Subcutaneous abdominal adipose tissue (tissue), 5 donors: Measurements from ENCODE around the gene RDH14.
A peak's percentile ranks its signal among the peaks of the same experiment; 100 is the strongest.

Source experiments
- H3K27ac ChIP-seq: one replicate; pipeline ENCODE4 v1.7.0; 2013; ENCODE audit warnings: low read depth, mild to moderate bottlenecking, inconsistent platforms, low read length, moderate library complexity
- H3K27me3 ChIP-seq, 5 donors: one replicate each; pipeline ENCODE4 v1.7.0; 2013; ENCODE audit warnings: low read length in 5 of 5, inconsistent platforms in 1 of 5; ENCODE audit not compliant: control insufficient read depth in 5 of 5, insufficient read depth in 4 of 5
- H3K36me3 ChIP-seq, 5 donors: one replicate each; pipeline ENCODE4 v1.7.0; 2013; ENCODE audit warnings: low read length in 5 of 5; ENCODE audit not compliant: control insufficient read depth in 5 of 5, insufficient read depth in 5 of 5
- H3K4me1 ChIP-seq, 5 donors: one replicate each; pipeline ENCODE4 v1.7.0; 2013; ENCODE audit warnings: low read length in 5 of 5, mild to moderate bottlenecking in 3 of 5, moderate library complexity in 1 of 5; ENCODE audit not compliant: control insufficient read depth in 5 of 5, insufficient read depth in 5 of 5
- H3K4me3 ChIP-seq, 5 donors: one replicate each; pipeline ENCODE4 v1.7.0; 2013; ENCODE audit warnings: low read length in 5 of 5, low read depth in 1 of 5
- H3K9ac ChIP-seq, 5 donors: one replicate each; pipeline ENCODE4 v1.7.0; 2013; ENCODE audit warnings: low read length in 5 of 5, mild to moderate bottlenecking in 4 of 5, moderate library complexity in 3 of 5
- H3K9me3 ChIP-seq, 5 donors: one replicate each; pipeline ENCODE4 v1.7.0; 2013; ENCODE audit warnings: low read length in 5 of 5; ENCODE audit not compliant: control insufficient read depth in 5 of 5
- donor health status: healthy.
- donor health status: healthy.
- donor health status: healthy.
- donor health status: healthy.
- donor health status: healthy.

RDH14 gene

GRCh38 chr2:18580606-18581005 is 20.2 kb upstream of the RDH14 start:
- H3K36me3 ChIP-seq, result no peaks in the 10 kb centered on the region
- no peak overlapping the region for H3K4me3 ChIP-seq
- H3K27ac ChIP-seq, result no peak overlapping the region
- H3K4me1 ChIP-seq, result no peaks in the 10 kb centered on the region
- no peaks in the 10 kb centered on the region for H3K27me3 ChIP-seq
- no peak overlapping the region for H3K9ac ChIP-seq
- H3K9me3 ChIP-seq, result peaks cover 0 to 4% (median 0%) of the 10 kb centered on the region in 5 donors

- no peak overlapping the region for H3K27ac ChIP-seq
- peaks cover 0 to 4% (median 0%) of the 10 kb centered on the region in 5 donors for H3K9me3 ChIP-seq
- H3K9ac ChIP-seq, result no peak overlapping the region
- H3K4me1 ChIP-seq, result no peaks in the 10 kb centered on the region
- H3K4me3 ChIP-seq, result no peak overlapping the region
- no peaks in the 10 kb centered on the region for H3K36me3 ChIP-seq
- H3K27me3 ChIP-seq, result no peaks in the 10 kb centered on the region
Measured at GRCh38 chr2:18578033-18578432, 17.6 kb upstream of the RDH14 start.

GRCh38 chr2:18566145-18566769 is 5.8 kb upstream of the RDH14 start:
- H3K36me3 ChIP-seq, result no peaks in the 10 kb centered on the region
- no peaks in the 10 kb centered on the region for H3K27me3 ChIP-seq
- H3K4me3 ChIP-seq, result no peak overlapping the region

GRCh38 chr2:18560797-18561085 is 288 bp upstream of the RDH14 start:
- peak overlapping the region in 4 of 5 donors; percentile 87 to 98 (median 94) for H3K9ac ChIP-seq
- H3K27me3 ChIP-seq, result no peaks in the 10 kb centered on the region
- peaks cover 0 to under 1% (median 0%) of the 10 kb centered on the region in 5 donors for H3K36me3 ChIP-seq
- peak overlapping the region; percentile 74 to 91 (median 82) for H3K4me3 ChIP-seq
- peaks cover 0 to 2% (median 0%) of the 10 kb centered on the region in 5 donors for H3K9me3 ChIP-seq
- H3K27ac ChIP-seq, result peak overlapping the region; percentile 93
- H3K4me1 ChIP-seq, result peaks cover 0 to 27% (median 23%) of the 10 kb centered on the region in 5 donors

More at GRCh38 chr2:18566145-18566769, 5.8 kb upstream of the RDH14 start:
- H3K4me1 ChIP-seq, result no peaks in the 10 kb centered on the region
- no peak overlapping the region for H3K9ac ChIP-seq
- no peak overlapping the region for H3K27ac ChIP-seq
- peaks cover 0 to 2% (median 0%) of the 10 kb centered on the region in 5 donors for H3K9me3 ChIP-seq

- Histone ChIP-seq H3K4me1 (peaks cover 0 to 27% (median 23%) of the 10 kb centered on the region in 5 donors), H3K36me3 (peaks cover 6 to 11% (median 6%) of the 10 kb centered on the region in 5 donors), H3K9me3 (peaks cover 0 to 2% (median 0%) of the 10 kb centered on the region in 5 donors), H3K4me3 (peak overlapping the region; percentile 74 to 91 (median 76)), H3K9ac (peak overlapping the region; percentile 39 to 98 (median 92)), H3K27me3 (no peaks in the 10 kb centered on the region), H3K27ac (peak overlapping the region; percentile 93)
Measured at GRCh38 chr2:18559531-18560030, 872 bp downstream of the RDH14 start.

- no peak overlapping the region for H3K27ac ChIP-seq
- no peak overlapping the region for H3K4me3 ChIP-seq
- no peaks in the 10 kb centered on the region for H3K27me3 ChIP-seq
- no peak overlapping the region for H3K9ac ChIP-seq
- H3K36me3 ChIP-seq, result peaks cover 7 to 20% (median 11%) of the 10 kb centered on the region in 5 donors
- no peaks in the 10 kb centered on the region for H3K9me3 ChIP-seq
- H3K4me1 ChIP-seq, result peaks cover 0 to 27% (median 23%) of the 10 kb centered on the region in 5 donors
Measured at GRCh38 chr2:18558458-18558857, 2.0 kb downstream of the RDH14 start.

GRCh38 chr2:18557121-18557520 is 3.3 kb downstream of the RDH14 start:
- H3K9ac ChIP-seq, result no peak overlapping the region
- no peaks in the 10 kb centered on the region for H3K9me3 ChIP-seq
- no peak overlapping the region for H3K4me3 ChIP-seq
- no peak overlapping the region for H3K27ac ChIP-seq
- peaks cover 7 to 20% (median 11%) of the 10 kb centered on the region in 5 donors for H3K36me3 ChIP-seq
- peaks cover 0 to 27% (median 23%) of the 10 kb centered on the region in 5 donors for H3K4me1 ChIP-seq
- H3K27me3 ChIP-seq, result no peaks in the 10 kb centered on the region

GRCh38 chr2:18552351-18553077 is 7.9 kb downstream of the RDH14 start:
- H3K36me3 ChIP-seq, result peaks cover 7 to 20% (median 11%) of the 10 kb centered on the region in 5 donors
- no peaks in the 10 kb centered on the region for H3K27me3 ChIP-seq
- H3K27ac ChIP-seq, result no peak overlapping the region
- H3K9me3 ChIP-seq, result no peaks in the 10 kb centered on the region
- H3K9ac ChIP-seq, result no peak overlapping the region
- no peak overlapping the region for H3K4me3 ChIP-seq
- H3K4me1 ChIP-seq, result peaks cover 0 to 9% (median 4%) of the 10 kb centered on the region in 5 donors

- no peak overlapping the region for H3K27ac ChIP-seq
Measured at GRCh38 chr2:18551623-18552022, 8.8 kb downstream of the RDH14 start.

GRCh38 chr2:18551169-18551568 is 9.3 kb downstream of the RDH14 start:
- no peak overlapping the region for H3K4me3 ChIP-seq
- no peak overlapping the region for H3K9ac ChIP-seq
- no peaks in the 10 kb centered on the region for H3K27me3 ChIP-seq
- no peak overlapping the region for H3K27ac ChIP-seq
- H3K36me3 ChIP-seq, result peaks cover 7 to 20% (median 11%) of the 10 kb centered on the region in 5 donors
- H3K9me3 ChIP-seq, result no peaks in the 10 kb centered on the region
- H3K4me1 ChIP-seq, result peaks cover 0 to 4% (median 4%) of the 10 kb centered on the region in 5 donors

More at GRCh38 chr2:18551623-18552022, 8.8 kb downstream of the RDH14 start:
- no peak overlapping the region for H3K4me3 ChIP-seq
- peaks cover 7 to 20% (median 11%) of the 10 kb centered on the region in 5 donors for H3K36me3 ChIP-seq
- no peak overlapping the region for H3K9ac ChIP-seq
- H3K9me3 ChIP-seq, result no peaks in the 10 kb centered on the region
- no peaks in the 10 kb centered on the region for H3K27me3 ChIP-seq
- H3K4me1 ChIP-seq, result peaks cover 0 to 4% (median 4%) of the 10 kb centered on the region in 5 donors
